HepG2 (cell line): ENCODE data around the gene NAA25.

Experiments
- JUNB ChIP-seq: sonication (generic); formaldehyde crosslinking; IDR thresholded peaks from 2 replicates; pipeline ENCODE4 v1.8.0; 2022; ENCODE audit warnings: missing genetic modification reagents, mild to moderate bottlenecking, borderline replicate concordance
- PAF1 ChIP-seq: IDR thresholded peaks from 2 replicates; pipeline ENCODE4 v1.6.1; 2016; ENCODE audit warnings: missing genetic modification reagents, missing compliant biosample characterization
- TARDBP ChIP-seq: sonication (generic); formaldehyde crosslinking; IDR thresholded peaks from 2 replicates; pipeline ENCODE4 v1.8.0; 2022; ENCODE audit warnings: mild to moderate bottlenecking, missing genetic modification reagents
- ZNF724P ChIP-seq: sonication (generic); formaldehyde crosslinking; IDR thresholded peaks from 2 replicates; pipeline ENCODE4 v1.8.0; 2022; ENCODE audit warnings: missing genetic modification reagents, borderline replicate concordance
- TF ChIP-seq, protein P1 (sequence below): sonication (generic); formaldehyde crosslinking; IDR thresholded peaks from 2 replicates; pipeline ENCODE4 v1.5.0; 2020; ENCODE audit warnings: mild to moderate bottlenecking, missing genetic modification reagents, moderate library complexity

DNA sequence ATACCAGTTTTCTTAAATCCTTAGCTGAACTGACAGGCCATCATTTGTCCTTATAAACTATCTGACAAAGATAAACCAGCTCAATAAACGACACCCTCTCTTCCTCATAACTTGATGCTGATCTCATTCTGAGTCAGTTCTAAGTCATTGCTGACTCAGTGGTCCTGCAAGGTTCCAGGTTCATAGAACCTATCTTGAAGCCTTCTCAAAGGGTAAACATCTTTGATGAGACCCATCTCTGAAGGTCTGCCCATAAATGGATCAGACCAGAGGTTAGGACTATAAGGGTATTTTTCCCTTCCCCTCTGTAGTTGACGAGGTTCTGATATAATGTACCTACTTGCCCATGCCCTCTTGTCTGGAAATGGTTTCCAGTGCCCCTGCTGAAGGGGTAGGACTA is 11.9 kb downstream of the NAA25 start:
- TF ChIP-seq PAF1 (CRISPR knock-in tag) (no peak), ZNF724P (CRISPR knock-in tag) (no peak), JUNB (CRISPR knock-in tag) (no peak), TARDBP (CRISPR knock-in tag) (no peak)
- TF ChIP-seq, protein P1, sequence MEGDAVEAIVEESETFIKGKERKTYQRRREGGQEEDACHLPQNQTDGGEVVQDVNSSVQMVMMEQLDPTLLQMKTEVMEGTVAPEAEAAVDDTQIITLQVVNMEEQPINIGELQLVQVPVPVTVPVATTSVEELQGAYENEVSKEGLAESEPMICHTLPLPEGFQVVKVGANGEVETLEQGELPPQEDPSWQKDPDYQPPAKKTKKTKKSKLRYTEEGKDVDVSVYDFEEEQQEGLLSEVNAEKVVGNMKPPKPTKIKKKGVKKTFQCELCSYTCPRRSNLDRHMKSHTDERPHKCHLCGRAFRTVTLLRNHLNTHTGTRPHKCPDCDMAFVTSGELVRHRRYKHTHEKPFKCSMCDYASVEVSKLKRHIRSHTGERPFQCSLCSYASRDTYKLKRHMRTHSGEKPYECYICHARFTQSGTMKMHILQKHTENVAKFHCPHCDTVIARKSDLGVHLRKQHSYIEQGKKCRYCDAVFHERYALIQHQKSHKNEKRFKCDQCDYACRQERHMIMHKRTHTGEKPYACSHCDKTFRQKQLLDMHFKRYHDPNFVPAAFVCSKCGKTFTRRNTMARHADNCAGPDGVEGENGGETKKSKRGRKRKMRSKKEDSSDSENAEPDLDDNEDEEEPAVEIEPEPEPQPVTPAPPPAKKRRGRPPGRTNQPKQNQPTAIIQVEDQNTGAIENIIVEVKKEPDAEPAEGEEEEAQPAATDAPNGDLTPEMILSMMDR (CRISPR knock-in tag): no peak
